MM.1S (cell line): ENCODE measurements around the gene TRPV2.

Experiments
- EZH2 ChIP-seq: fragments of 300-600 bp; sonication (generic); optimal IDR thresholded peaks from 2 replicates; pipeline ENCODE3; 2017; ENCODE audit warnings: low read depth, mild to moderate bottlenecking, antibody characterized with exemption, low read length, mixed read lengths
- EZH2phosphoT487 ChIP-seq: fragments of 300-600 bp; sonication (generic); IDR thresholded peaks from 2 replicates; pipeline ENCODE4 v1.6.1; 2018; ENCODE audit warnings: antibody characterized with exemption, low read length
- TF ChIP-seq, protein P1 (sequence below): fragments of 300-600 bp; sonication (generic); IDR thresholded peaks from 2 replicates; pipeline ENCODE4 v1.5.1; 2016; ENCODE audit warnings: antibody characterized with exemption, low read length, mixed read lengths

DNA sequence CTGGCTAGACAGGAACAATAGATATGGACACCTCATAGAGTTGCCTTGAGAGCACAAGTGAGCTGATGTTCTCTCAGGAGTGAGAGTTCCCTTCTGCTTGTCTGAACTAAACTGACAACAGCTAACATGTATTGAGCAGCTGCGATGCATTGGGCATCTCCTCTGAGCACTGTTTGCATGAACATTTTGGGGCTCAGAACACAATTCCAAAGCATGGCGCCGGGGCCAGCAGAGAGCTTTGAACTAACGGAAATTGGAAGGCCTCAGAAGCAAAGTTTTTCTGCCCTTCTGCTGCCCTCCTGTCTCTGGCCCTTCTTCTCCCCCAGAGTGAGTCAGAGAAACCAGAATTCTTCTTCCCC lies 38.1 kb downstream of the TRPV2 start:
- no peak for TF ChIP-seq EZH2
- TF ChIP-seq, protein P1, sequence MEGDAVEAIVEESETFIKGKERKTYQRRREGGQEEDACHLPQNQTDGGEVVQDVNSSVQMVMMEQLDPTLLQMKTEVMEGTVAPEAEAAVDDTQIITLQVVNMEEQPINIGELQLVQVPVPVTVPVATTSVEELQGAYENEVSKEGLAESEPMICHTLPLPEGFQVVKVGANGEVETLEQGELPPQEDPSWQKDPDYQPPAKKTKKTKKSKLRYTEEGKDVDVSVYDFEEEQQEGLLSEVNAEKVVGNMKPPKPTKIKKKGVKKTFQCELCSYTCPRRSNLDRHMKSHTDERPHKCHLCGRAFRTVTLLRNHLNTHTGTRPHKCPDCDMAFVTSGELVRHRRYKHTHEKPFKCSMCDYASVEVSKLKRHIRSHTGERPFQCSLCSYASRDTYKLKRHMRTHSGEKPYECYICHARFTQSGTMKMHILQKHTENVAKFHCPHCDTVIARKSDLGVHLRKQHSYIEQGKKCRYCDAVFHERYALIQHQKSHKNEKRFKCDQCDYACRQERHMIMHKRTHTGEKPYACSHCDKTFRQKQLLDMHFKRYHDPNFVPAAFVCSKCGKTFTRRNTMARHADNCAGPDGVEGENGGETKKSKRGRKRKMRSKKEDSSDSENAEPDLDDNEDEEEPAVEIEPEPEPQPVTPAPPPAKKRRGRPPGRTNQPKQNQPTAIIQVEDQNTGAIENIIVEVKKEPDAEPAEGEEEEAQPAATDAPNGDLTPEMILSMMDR, result no peak
- no peak for TF ChIP-seq EZH2phosphoT487
